DMS53 treated with DMSO at 0.1 percent for 48 hours (cell line): Measurements from ENCODE around the gene CCR5AS.
A peak's percentile ranks its signal among the peaks of the same experiment; 100 is the strongest.

Source experiments
- DNase-seq: peaks from one replicate; lab custom pipeline; 2025; ENCODE audit not compliant: unreplicated experiment; lab: John Stamatoyannopoulos, UW

Gene CCR5AS

GRCh38 chr3:46381625-46382024 is 25.2 kb downstream of the CCR5AS start:
- no peak for DNase-seq

GRCh38 chr3:46380471-46381221 is 26.2 kb downstream of the CCR5AS start:
- no peak for DNase-seq

- DNase-seq: peak; percentile 18
Measured at GRCh38 chr3:46378426-46378942, 28.4 kb downstream of the CCR5AS start.

GRCh38 chr3:46375814-46376213 is 31.1 kb downstream of the CCR5AS start:
- no peak for DNase-seq

GRCh38 chr3:46375218-46375617 is 31.6 kb downstream of the CCR5AS start:
- DNase-seq: no peak

DNA sequence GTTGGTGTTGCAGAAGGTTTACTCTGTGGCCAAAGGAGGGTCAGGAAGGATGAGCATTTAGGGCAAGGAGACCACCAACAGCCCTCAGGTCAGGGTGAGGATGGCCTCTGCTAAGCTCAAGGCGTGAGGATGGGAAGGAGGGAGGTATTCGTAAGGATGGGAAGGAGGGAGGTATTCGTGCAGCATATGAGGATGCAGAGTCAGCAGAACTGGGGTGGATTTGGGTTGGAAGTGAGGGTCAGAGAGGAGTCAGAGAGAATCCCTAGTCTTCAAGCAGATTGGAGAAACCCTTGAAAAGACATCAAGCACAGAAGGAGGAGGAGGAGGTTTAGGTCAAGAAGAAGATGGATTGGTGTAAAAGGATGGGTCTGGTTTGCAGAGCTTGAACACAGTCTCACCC is 32.1 kb downstream of the CCR5AS start:
- DNase-seq: no peak

DNA sequence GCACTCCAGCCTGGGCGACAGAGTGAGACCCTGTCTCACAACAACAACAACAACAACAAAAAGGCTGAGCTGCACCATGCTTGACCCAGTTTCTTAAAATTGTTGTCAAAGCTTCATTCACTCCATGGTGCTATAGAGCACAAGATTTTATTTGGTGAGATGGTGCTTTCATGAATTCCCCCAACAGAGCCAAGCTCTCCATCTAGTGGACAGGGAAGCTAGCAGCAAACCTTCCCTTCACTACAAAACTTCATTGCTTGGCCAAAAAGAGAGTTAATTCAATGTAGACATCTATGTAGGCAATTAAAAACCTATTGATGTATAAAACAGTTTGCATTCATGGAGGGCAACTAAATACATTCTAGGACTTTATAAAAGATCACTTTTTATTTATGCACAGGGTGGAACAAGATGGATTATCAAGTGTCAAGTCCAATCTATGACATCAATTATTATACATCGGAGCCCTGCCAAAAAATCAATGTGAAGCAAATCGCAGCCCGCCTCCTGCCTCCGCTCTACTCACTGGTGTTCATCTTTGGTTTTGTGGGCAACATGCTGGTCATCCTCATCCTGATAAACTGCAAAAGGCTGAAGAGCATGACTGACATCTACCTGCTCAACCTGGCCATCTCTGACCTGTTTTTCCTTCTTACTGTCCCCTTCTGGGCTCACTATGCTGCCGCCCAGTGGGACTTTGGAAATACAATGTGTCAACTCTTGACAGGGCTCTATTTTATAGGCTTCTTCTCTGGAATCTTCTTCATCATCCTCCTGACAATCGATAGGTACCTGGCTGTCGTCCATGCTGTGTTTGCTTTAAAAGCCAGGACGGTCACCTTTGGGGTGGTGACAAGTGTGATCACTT is 34.1 kb downstream of the CCR5AS start:
- DNase-seq: no peak

DNA sequence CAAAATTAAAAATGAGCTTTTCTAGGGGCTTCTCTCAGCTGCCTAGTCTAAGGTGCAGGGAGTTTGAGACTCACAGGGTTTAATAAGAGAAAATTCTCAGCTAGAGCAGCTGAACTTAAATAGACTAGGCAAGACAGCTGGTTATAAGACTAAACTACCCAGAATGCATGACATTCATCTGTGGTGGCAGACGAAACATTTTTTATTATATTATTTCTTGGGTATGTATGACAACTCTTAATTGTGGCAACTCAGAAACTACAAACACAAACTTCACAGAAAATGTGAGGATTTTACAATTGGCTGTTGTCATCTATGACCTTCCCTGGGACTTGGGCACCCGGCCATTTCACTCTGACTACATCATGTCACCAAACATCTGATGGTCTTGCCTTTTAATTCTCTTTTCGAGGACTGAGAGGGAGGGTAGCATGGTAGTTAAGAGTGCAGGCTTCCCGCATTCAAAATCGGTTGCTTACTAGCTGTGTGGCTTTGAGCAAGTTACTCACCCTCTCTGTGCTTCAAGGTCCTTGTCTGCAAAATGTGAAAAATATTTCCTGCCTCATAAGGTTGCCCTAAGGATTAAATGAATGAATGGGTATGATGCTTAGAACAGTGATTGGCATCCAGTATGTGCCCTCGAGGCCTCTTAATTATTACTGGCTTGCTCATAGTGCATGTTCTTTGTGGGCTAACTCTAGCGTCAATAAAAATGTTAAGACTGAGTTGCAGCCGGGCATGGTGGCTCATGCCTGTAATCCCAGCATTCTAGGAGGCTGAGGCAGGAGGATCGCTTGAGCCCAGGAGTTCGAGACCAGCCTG is 35.1 kb downstream of the CCR5AS start:
- no peak for DNase-seq

GRCh38 chr3:46370839-46371518 is 35.9 kb downstream of the CCR5AS start, which contains the start of gene CCR5:
Gene CCR5 (plus strand): TSS chr3:46370946. CDS start chr3:46372903, 1,957 bp downstream.
- DNase-seq: no peak

DNA sequence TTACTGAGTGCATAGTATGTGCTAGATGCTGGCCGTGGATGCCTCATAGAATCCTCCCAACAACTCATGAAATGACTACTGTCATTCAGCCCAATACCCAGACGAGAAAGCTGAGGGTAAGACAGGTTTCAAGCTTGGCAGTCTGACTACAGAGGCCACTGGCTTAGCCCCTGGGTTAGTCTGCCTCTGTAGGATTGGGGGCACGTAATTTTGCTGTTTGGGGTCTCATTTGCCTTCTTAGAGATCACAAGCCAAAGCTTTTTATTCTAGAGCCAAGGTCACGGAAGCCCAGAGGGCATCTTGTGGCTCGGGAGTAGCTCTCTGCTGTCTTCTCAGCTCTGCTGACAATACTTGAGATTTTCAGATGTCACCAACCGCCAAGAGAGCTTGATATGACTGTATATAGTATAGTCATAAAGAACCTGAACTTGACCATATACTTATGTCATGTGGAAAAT is 37.2 kb downstream of the CCR5AS start:
- no peak for DNase-seq

DNA sequence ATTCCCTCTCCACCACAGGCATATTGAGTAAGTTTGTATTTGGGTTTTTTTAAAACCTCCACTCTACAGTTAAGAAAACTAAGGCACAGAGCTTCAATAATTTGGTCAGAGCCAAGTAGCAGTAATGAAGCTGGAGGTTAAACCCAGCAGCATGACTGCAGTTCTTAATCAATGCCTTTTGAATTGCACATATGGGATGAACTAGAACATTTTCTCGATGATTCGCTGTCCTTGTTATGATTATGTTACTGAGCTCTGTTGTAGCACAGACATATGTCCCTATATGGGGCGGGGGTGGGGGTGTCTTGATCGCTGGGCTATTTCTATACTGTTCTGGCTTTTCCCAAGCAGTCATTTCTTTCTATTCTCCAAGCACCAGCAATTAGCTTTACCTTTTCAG is 37.7 kb downstream of the CCR5AS start:
- no peak for DNase-seq

- DNase-seq: no peak
Measured at GRCh38 chr3:46368569-46368968, 38.3 kb downstream of the CCR5AS start.

DNA sequence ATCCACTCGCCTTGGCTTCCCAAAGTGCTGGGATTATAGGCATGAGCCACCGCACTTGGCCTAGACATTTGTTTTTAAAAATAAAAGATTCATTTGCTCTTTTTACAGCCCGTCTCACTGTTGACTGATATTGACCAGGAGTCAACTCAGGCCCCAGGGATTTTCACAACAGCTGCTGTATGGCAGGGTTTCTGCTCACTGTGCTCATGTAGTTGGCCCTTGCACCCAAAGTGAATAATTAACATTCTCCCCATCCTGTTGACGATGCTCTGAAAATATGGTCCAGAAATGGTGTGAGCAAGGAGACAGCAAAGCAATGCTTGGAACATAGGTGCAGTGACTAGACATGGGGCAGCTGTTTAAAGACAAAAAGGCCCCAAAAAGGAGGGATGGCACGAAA is 39.1 kb downstream of the CCR5AS start:
- DNase-seq: no peak

DNA sequence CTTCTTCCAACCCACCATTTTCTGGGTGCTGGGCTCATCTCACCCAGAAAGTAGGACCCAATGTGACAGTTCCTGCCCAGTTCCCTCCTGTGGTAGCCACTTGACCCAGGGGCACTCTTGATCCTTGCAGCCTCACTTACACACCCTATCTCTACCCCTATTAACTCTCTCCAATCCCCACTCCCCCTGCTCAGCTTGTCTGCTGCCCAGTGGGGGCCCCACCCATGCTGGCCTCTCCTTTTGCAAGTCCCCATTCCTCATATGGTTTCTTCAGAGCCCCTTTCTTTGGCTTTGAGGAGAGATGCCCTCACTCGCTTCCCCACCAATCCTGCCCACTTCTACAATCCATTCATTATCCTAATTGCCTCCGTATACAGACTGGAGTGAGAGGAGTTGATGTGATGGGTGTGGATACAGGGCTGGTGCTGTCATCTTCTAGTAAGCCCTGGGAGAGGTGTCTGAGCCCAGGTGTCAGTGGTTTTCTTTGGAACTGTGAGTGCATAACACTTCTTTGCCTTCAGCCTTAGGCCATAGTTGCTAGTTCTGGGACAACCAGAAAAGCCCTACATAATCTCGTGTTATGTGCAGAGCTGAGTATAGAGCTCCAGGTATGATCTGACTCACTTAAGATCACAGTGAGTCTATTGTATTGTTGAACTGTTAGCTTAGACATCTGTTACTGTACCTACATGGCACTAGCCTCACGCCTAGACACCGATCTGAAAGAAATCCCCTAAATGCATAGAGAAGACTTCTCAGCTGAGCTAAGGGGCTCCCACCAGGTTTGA is 40.9 kb downstream of the CCR5AS start:
- DNase-seq: no peak

DNA sequence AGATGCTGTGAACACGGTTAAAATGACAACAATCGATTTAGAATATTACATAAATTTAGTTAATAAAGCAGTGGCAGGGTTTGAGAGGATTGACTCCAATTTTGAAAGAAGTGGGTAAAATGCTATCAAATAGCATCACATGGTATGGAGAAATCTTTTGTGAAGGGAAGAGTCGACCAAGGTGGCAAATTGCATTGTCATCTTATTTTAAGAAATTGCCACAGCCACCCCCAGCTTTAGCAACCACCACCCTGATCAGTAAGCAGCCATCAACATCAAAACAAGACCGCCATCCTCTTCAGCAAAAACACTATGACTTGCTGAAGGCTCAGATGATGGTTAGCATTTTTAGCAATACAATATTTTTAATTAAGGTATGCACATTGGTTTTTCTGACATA is 41.8 kb downstream of the CCR5AS start:
- DNase-seq: no peak

GRCh38 chr3:46361408-46362283 is 45.2 kb downstream of the CCR5AS start:
- no peak for DNase-seq

DNA sequence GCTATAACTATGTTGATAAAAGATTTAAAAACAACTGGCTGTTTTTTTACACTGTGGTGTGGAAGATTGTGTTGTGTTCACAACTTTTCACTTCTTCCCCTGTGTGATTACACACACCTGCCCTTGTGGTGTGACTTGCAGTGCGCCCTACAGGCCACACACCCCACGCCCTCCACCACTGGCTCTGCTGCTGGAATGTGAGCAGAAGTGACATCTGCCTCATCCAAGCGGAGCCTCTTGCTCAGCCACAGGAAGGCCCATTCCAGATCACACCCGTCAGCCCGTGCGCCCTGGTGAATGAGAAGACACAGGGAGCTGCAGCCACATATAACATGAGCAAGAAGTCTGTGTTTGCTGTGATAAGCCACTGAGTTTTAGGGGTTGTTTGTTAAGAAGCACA is 46.0 kb downstream of the CCR5AS start:
- no peak for DNase-seq

DNA sequence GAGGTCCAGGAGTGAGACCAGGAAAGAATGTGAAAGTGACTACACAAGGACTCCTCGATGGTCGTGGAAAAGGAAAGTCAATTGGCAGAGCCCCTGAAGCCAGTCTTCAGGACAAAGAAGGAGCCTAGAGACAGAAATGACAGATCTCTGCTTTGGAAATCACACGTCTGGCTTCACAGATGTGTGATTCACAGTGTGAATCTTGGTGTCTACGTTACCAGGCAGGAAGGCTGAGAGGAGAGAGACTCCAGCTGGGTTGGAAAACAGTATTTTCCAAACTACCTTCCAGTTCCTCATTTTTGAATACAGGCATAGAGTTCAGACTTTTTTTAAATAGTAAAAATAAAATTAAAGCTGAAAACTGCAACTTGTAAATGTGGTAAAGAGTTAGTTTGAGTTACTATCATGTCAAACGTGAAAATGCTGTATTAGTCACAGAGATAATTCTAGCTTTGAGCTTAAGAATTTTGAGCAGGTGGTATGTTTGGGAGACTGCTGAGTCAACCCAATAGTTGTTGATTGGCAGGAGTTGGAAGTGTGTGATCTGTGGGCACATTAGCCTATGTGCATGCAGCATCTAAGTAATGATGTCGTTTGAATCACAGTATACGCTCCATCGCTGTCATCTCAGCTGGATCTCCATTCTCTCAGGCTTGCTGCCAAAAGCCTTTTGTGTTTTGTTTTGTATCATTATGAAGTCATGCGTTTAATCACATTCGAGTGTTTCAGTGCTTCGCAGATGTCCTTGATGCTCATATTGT is 47.0 kb downstream of the CCR5AS start:
- DNase-seq: no peak
